ENCODE results near the gene TMEM129. TPM values are rescaled to one million over a fixed set of nuclear protein-coding genes. Genes with fewer than 3 reads are reported as not detected.

The TMEM129 gene
- total and polyA plus RNA-seq, 2 donors (not counting 1 experiment from before 2014, with no cell fraction given): 15.0 to 39.6 TPM

GRCh38 chr4:1743551-1743950 lies 22.4 kb upstream of the TMEM129 start:
- TF ChIP-seq EZH2 (IDR thresholded peaks at IDR 0.05; ENCODE audit: low read length, missing control alignments) (no peak), CTCF (conservative IDR thresholded peaks at IDR 0.05 in 1 of 2, IDR thresholded peaks at IDR 0.05 in 1 of 2; ENCODE audit: low read depth in 1 of 2, low read length in 2 of 2) (no peak)
- Histone ChIP-seq H3K27me3 (ENCODE audit: control insufficient read depth, insufficient read depth, low read length) (no peaks in the 10 kb centered on the region), H3K9ac (ENCODE audit: insufficient read depth, low read length) (no peak overlapping the region), H3K4me1 (ENCODE audit: control insufficient read depth, extremely low read depth, insufficient read depth, low read length) (no peaks in the 10 kb centered on the region), H3K4me2 (ENCODE audit: extremely low read depth, insufficient read depth, low read length) (no peak overlapping the region), H2AFZ (ENCODE audit: low read length) (no peak overlapping the region), H4K20me1 (ENCODE audit: control insufficient read depth, extremely low read depth, insufficient read depth, low read length) (peaks cover 2% of the 10 kb centered on the region), H3K79me2 (ENCODE audit: control insufficient read depth, insufficient read depth, low read length) (no peaks in the 10 kb centered on the region), H3K36me3 (ENCODE audit: control insufficient read depth, insufficient read depth, low read length) (peaks cover 26% of the 10 kb centered on the region), H3K27ac (ENCODE audit: insufficient read depth, low read length) (no peak overlapping the region), H3K4me3 (replicated peaks in 1 of 4; ENCODE audit: control extremely low read depth in 1 of 4, insufficient read depth in 1 of 4, low read depth in 3 of 4, low read length in 4 of 4) (no peak overlapping the region), H3K9me3 (ENCODE audit: control insufficient read depth, insufficient read depth, low read depth, low read length) (no peaks in the 10 kb centered on the region)
- DNase-seq (ENCODE audit: low read depth in 2 of 2): no peak

GRCh38 chr4:1741208-1741607 lies 20.1 kb upstream of the TMEM129 start:
- H3K79me2 ChIP-seq (ENCODE audit: control insufficient read depth, insufficient read depth, low read length): no peaks in the 10 kb centered on the region
- no peak overlapping the region for H2AFZ ChIP-seq (ENCODE audit: low read length)
- H3K9ac ChIP-seq (ENCODE audit: insufficient read depth, low read length): no peak overlapping the region
- no peak overlapping the region for H3K4me2 ChIP-seq (ENCODE audit: extremely low read depth, insufficient read depth, low read length)
- no peak for DNase-seq (ENCODE audit: low read depth in 2 of 2)
- H3K27ac ChIP-seq (ENCODE audit: insufficient read depth, low read length): no peak overlapping the region
- H3K27me3 ChIP-seq (ENCODE audit: control insufficient read depth, insufficient read depth, low read length): no peaks in the 10 kb centered on the region
- H4K20me1 ChIP-seq (ENCODE audit: control insufficient read depth, extremely low read depth, insufficient read depth, low read length): peaks cover 2% of the 10 kb centered on the region
- peaks cover 40% of the 10 kb centered on the region for H3K36me3 ChIP-seq (ENCODE audit: control insufficient read depth, insufficient read depth, low read length)
- H3K4me1 ChIP-seq (ENCODE audit: control insufficient read depth, extremely low read depth, insufficient read depth, low read length): no peaks in the 10 kb centered on the region
- H3K9me3 ChIP-seq (ENCODE audit: control insufficient read depth, insufficient read depth, low read depth, low read length): peaks cover 2% of the 10 kb centered on the region
- TF ChIP-seq CTCF (conservative IDR thresholded peaks at IDR 0.05 in 1 of 2, IDR thresholded peaks at IDR 0.05 in 1 of 2; ENCODE audit: low read depth in 1 of 2, low read length in 2 of 2): no peak
- TF ChIP-seq EZH2 (IDR thresholded peaks at IDR 0.05; ENCODE audit: low read length, missing control alignments): no peak
- no peak overlapping the region for H3K4me3 ChIP-seq (replicated peaks in 1 of 4; ENCODE audit: control extremely low read depth in 1 of 4, insufficient read depth in 1 of 4, low read depth in 3 of 4, low read length in 4 of 4)

GRCh38 chr4:1740021-1740545 lies 19.0 kb upstream of the TMEM129 start:
- H3K36me3 ChIP-seq (ENCODE audit: control insufficient read depth, insufficient read depth, low read length): peaks cover 44% of the 10 kb centered on the region
- peaks cover 2% of the 10 kb centered on the region for H3K9me3 ChIP-seq (ENCODE audit: control insufficient read depth, insufficient read depth, low read depth, low read length)
- TF ChIP-seq EZH2 (IDR thresholded peaks at IDR 0.05; ENCODE audit: low read length, missing control alignments): no peak
- TF ChIP-seq CTCF (conservative IDR thresholded peaks at IDR 0.05 in 1 of 2, IDR thresholded peaks at IDR 0.05 in 1 of 2; ENCODE audit: low read depth in 1 of 2, low read length in 2 of 2): no peak
- H3K27ac ChIP-seq (ENCODE audit: insufficient read depth, low read length): no peak overlapping the region
- no peak for DNase-seq (ENCODE audit: low read depth in 2 of 2)
- H2AFZ ChIP-seq (ENCODE audit: low read length): no peak overlapping the region
- H3K4me2 ChIP-seq (ENCODE audit: extremely low read depth, insufficient read depth, low read length): no peak overlapping the region
- no peak overlapping the region for H3K4me3 ChIP-seq (replicated peaks in 1 of 4; ENCODE audit: control extremely low read depth in 1 of 4, insufficient read depth in 1 of 4, low read depth in 3 of 4, low read length in 4 of 4)
- H3K27me3 ChIP-seq (ENCODE audit: control insufficient read depth, insufficient read depth, low read length): no peaks in the 10 kb centered on the region
- no peaks in the 10 kb centered on the region for H3K4me1 ChIP-seq (ENCODE audit: control insufficient read depth, extremely low read depth, insufficient read depth, low read length)
- no peaks in the 10 kb centered on the region for H3K79me2 ChIP-seq (ENCODE audit: control insufficient read depth, insufficient read depth, low read length)
- no peaks in the 10 kb centered on the region for H4K20me1 ChIP-seq (ENCODE audit: control insufficient read depth, extremely low read depth, insufficient read depth, low read length)
- no peak overlapping the region for H3K9ac ChIP-seq (ENCODE audit: insufficient read depth, low read length)
